Left renal cortex interstitium (tissue), 4 donors: ENCODE data around the gene PEX5L. TPM values are rescaled to one million over a fixed set of nuclear protein-coding genes. Genes with fewer than 3 reads are reported as not detected.

Experiments
- DNase-seq, 4 donors: peaks; one replicate each; pipeline ENCODE4 v3.0.0-alpha.2; 2013; ENCODE audit warnings: low read depth in 4 of 4, low spot score in 2 of 4, missing footprints in 1 of 4
- polyA plus RNA-seq, 4 donors: library from polyadenylated mRNA; unstranded; fragments of 120-200 nt; gene quantifications; one replicate each; pipeline ENCODE4 v1.2.1, GENCODE V29; 2013; ENCODE audit not compliant: insufficient read length in 4 of 4

Gene PEX5L
- polyA plus RNA-seq, 4 donors: 0.54 to 0.97 (median 0.58) TPM

- DNase-seq: no peak
These were observed 128.8 kb downstream of the PEX5L start for GRCh38 chr3:179907784-179908482.

GRCh38 chr3:179902061-179902460, 134.7 kb downstream of the PEX5L start:
- no peak for DNase-seq

- no peak for DNase-seq
These were observed 138.7 kb downstream of the PEX5L start for GRCh38 chr3:179898024-179898423.

- DNase-seq: no peak
These were observed 139.5 kb downstream of the PEX5L start for GRCh38 chr3:179897231-179897630.

GRCh38 chr3:179896507-179896906, 140.2 kb downstream of the PEX5L start:
- DNase-seq: no peak

- no peak for DNase-seq
These were observed 141.4 kb downstream of the PEX5L start for GRCh38 chr3:179895330-179895729.

- no peak for DNase-seq
These were observed 149.3 kb downstream of the PEX5L start for GRCh38 chr3:179887295-179887943.

GRCh38 chr3:179885950-179886349, 150.8 kb downstream of the PEX5L start:
- no peak for DNase-seq

GRCh38 chr3:179884136-179884535, 152.6 kb downstream of the PEX5L start:
- DNase-seq: no peak

- no peak for DNase-seq
These were observed 154.4 kb downstream of the PEX5L start for GRCh38 chr3:179882292-179882691.

GRCh38 chr3:179881791-179882190, 154.9 kb downstream of the PEX5L start:
- DNase-seq: no peak

GRCh38 chr3:179880868-179881267, 155.9 kb downstream of the PEX5L start:
- no peak for DNase-seq

GRCh38 chr3:179876440-179876839, 160.3 kb downstream of the PEX5L start:
- no peak for DNase-seq

GRCh38 chr3:179872842-179873241, 163.9 kb downstream of the PEX5L start:
- no peak for DNase-seq

- no peak for DNase-seq
These were observed 165.0 kb downstream of the PEX5L start for GRCh38 chr3:179871782-179872181.

GRCh38 chr3:179868715-179869114, 168.0 kb downstream of the PEX5L start:
- no peak for DNase-seq

- DNase-seq: no peak
These were observed 168.8 kb downstream of the PEX5L start for GRCh38 chr3:179867961-179868360.

- peak in 1 of 4 donors; percentile 16 for DNase-seq
These were observed 170.8 kb downstream of the PEX5L start for GRCh38 chr3:179865861-179866505.

GRCh38 chr3:179861953-179862352, 174.8 kb downstream of the PEX5L start:
- DNase-seq: no peak

GRCh38 chr3:179861292-179861691, 175.4 kb downstream of the PEX5L start:
- DNase-seq: no peak

GRCh38 chr3:179860275-179861107, 176.2 kb downstream of the PEX5L start:
- no peak for DNase-seq
